Spleen (tissue), 11 donors: ENCODE data around the gene BCL2. TPM values are rescaled to one million over a fixed set of nuclear protein-coding genes. Genes with fewer than 3 reads are reported as not detected.
A peak's percentile ranks its signal among the peaks of the same experiment; 100 is the strongest.

Experiments
- DNase-seq: peaks from one replicate; pipeline ENCODE4 v3.0.0-alpha.2; 2020
- H3K27ac ChIP-seq, 8 donors: fragments of 200-600 bp; sonication (generic) in 7 of 8; 1 replicate in 4 of 8; 2 replicates in 4 of 8; pipeline versions ENCODE4 v1.5.0 to v1.8.0; 2016 to 2021; ENCODE audit warnings: inconsistent platforms in 4 of 8, mild to moderate bottlenecking in 4 of 8, moderate library complexity in 1 of 8
- H3K27me3 ChIP-seq, 7 donors: fragments of 200-600 bp; sonication (generic) in 6 of 7; replicated peaks in 1 of 7; 1 replicate in 4 of 7; 2 replicates in 3 of 7; pipeline versions ENCODE4 v1.5.0 to v1.8.0; 2016 to 2021; ENCODE audit warnings: inconsistent platforms in 3 of 7, mild to moderate bottlenecking in 1 of 7
- H3K36me3 ChIP-seq, 6 donors: fragments of 200-600 bp; sonication (generic) in 5 of 6; 1 replicate in 4 of 6; 2 replicates in 2 of 6; pipeline versions ENCODE4 v1.5.0 to v1.8.0; 2016 to 2021; ENCODE audit warnings: inconsistent platforms in 2 of 6
- H3K4me1 ChIP-seq, 6 donors: fragments of 200-600 bp; sonication (generic) in 5 of 6; 1 replicate in 3 of 6; 2 replicates in 3 of 6; pipeline versions ENCODE4 v1.5.0 to v1.8.0; 2016 to 2021; ENCODE audit warnings: inconsistent platforms in 3 of 6
- H3K4me3 ChIP-seq, 8 donors: fragments of 200-600 bp; sonication (generic) in 7 of 8; 1 replicate in 4 of 8; 2 replicates in 4 of 8; pipeline versions ENCODE4 v1.5.0 to v1.8.0; 2016 to 2021; ENCODE audit warnings: inconsistent platforms in 4 of 8, mild to moderate bottlenecking in 4 of 8, moderate library complexity in 2 of 8
- H3K9me3 ChIP-seq, 8 donors: fragments of 200-600 bp; sonication (generic) in 7 of 8; 1 replicate in 4 of 8; 2 replicates in 4 of 8; pipeline versions ENCODE4 v1.5.0 to v1.8.0; 2016 to 2021; ENCODE audit warnings: inconsistent platforms in 4 of 8
- POLR2A ChIP-seq, 3 donors: fragments of 450-650 bp; IDR thresholded peaks; one replicate each; pipeline ENCODE4 v1.5.1; 2017; ENCODE audit warnings: antibody characterized with exemption in 3 of 3, mild to moderate bottlenecking in 1 of 3
- POLR2AphosphoS5 ChIP-seq, 3 donors: sonication (generic); formaldehyde crosslinking; IDR thresholded peaks; one replicate each; pipeline ENCODE4 v1.5.1; 2017; ENCODE audit warnings: antibody characterized with exemption in 3 of 3
- WGBS, 5 donors: extraction: QIAGEN DNeasy Blood & Tissue Kit in 3 of 5; methylation state at CpG; one replicate each; pipeline versions ENCODE4 v1.1.5 to v1.1.7; 2013 to 2018; 5-methylcytosine and 5-hydroxymethylcytosine counted together
- intact Hi-C: fragments of 100-400 bp; cut with DNase I; formaldehyde crosslinking; loops from one replicate; pipeline ENCODE4 v1.15.0; 2023; ENCODE audit warnings: low total_unique reads
- polyA plus RNA-seq, 3 donors: library from polyadenylated mRNA; stranded (reverse); fragments of 200-250 nt; gene quantifications; one replicate each; pipeline ENCODE4 v1.2.1, GENCODE V29; 2013
- total RNA-seq, 7 donors: library from RNA; depleted of rRNA in 3 of 7; stranded (reverse); fragments of >200 nt in 3 of 7; fragmentation: NEBNext Ultra II Directional in 4 of 7; extraction: Animal tissue kit (Norgen Biotek cat#: 25700) in 4 of 7; gene quantifications; one replicate each; pipeline versions ENCODE4 v1.1.0 to v1.2.1, GENCODE V29; 2016 to 2021
- TF ChIP-seq, protein P1 (sequence below), 11 experiments: fragments of 200-600 bp in 7 of 11; fragments of 450-650 bp in 4 of 11; sonication (generic) in 4 of 11; IDR thresholded peaks in 8 of 11; conservative IDR thresholded peaks in 3 of 11; 1 replicate in 7 of 11; 2 replicates in 4 of 11; pipeline versions ENCODE4 v1.4.0 to v1.8.0; 2016 to 2021; ENCODE audit warnings: antibody characterized with exemption in 11 of 11, inconsistent platforms in 4 of 11, mild to moderate bottlenecking in 1 of 11
- donor health status: healthy with polysubstance abuse.
- donor health status: DM: no; HTN: no; CAD: no; lungs with moderate emphysema.
- donor health status: DM: no; HTN: no; CAD: no.
- donor health status: Bipolar disorder and iron deficiency.
- donor health status: healthy.
- donor health status: DM: no; HTN: no; CAD: no.
- donor health status: DM: yes; HTN: yes; CAD: no.

BCL2 gene
- total and polyA plus RNA-seq, 10 donors, result 9.6 to 112 (median 69.1) TPM

DNA sequence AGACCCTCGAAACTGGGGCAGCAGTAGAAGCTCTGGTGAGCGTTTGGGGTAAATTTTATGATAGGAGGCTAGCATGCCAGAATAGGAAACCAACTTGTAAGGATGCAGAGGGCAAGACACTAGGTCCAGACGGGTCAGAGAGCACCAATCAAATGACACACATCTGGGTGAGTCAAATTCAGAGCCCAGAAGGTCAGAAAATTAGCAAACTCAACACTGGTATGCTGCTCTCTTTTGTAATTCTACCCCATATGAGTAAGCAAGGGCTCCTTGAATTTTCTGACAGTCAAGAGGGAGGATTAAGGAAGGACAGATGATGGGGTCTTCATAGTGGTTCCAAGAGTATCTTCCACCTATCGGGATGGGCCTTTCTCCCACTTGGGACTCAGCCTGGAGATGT is 209.8 kb downstream of the BCL2 start:
- no peaks in the 10 kb centered on the region for H3K27me3 ChIP-seq
- H3K36me3 ChIP-seq, result no peaks in the 10 kb centered on the region
- H3K4me3 ChIP-seq, result no peak overlapping the region
- H3K4me1 ChIP-seq, result peaks cover 0 to 32% (median 17%) of the 10 kb centered on the region in 6 donors
- intact Hi-C loops, result no loop called here
- DNase-seq, result no peak
- H3K27ac ChIP-seq, result no peak overlapping the region
- peaks cover 0 to 8% (median 0%) of the 10 kb centered on the region in 8 donors for H3K9me3 ChIP-seq
- TF ChIP-seq POLR2AphosphoS5 (IDR thresholded peaks at IDR 0.05), result no peak
- TF ChIP-seq, protein P1, sequence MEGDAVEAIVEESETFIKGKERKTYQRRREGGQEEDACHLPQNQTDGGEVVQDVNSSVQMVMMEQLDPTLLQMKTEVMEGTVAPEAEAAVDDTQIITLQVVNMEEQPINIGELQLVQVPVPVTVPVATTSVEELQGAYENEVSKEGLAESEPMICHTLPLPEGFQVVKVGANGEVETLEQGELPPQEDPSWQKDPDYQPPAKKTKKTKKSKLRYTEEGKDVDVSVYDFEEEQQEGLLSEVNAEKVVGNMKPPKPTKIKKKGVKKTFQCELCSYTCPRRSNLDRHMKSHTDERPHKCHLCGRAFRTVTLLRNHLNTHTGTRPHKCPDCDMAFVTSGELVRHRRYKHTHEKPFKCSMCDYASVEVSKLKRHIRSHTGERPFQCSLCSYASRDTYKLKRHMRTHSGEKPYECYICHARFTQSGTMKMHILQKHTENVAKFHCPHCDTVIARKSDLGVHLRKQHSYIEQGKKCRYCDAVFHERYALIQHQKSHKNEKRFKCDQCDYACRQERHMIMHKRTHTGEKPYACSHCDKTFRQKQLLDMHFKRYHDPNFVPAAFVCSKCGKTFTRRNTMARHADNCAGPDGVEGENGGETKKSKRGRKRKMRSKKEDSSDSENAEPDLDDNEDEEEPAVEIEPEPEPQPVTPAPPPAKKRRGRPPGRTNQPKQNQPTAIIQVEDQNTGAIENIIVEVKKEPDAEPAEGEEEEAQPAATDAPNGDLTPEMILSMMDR (IDR thresholded peaks at IDR 0.05 in 8 of 11, conservative IDR thresholded peaks at IDR 0.05 in 3 of 11), result no peak
- no peak for TF ChIP-seq POLR2A (IDR thresholded peaks at IDR 0.05)
- 80 to 90% (median 88%) methylated on average over 4 of the region's 4 CpGs for WGBS, 5 donors

DNA sequence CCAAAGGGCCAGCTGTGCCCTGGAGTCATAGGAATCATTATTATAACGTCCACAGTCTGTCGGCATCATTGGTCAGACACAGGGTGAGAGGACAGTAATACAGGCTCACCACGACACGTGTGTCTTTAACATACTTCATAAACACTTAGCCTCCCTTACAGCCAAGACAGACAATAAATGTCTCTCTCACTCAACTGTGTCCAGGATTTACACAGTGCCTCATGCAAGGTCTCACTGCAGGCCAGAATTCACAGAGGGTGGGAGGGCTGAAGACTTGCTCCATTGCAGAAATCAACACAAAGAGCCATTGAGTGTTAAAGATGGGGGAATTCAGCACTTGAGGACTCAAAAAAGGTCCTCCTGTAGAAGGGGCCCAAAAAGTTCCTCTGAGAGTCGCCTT is 210.5 kb downstream of the BCL2 start:
- WGBS, 5 donors, result 80 to 98% (median 90%) methylated on average over 5 of the region's 5 CpGs
- no peak for DNase-seq
- Histone ChIP-seq H3K27ac (no peak overlapping the region), H3K4me1 (peaks cover 0 to 32% (median 17%) of the 10 kb centered on the region in 6 donors), H3K27me3 (no peaks in the 10 kb centered on the region), H3K4me3 (no peak overlapping the region), H3K9me3 (peaks cover 0 to 8% (median 0%) of the 10 kb centered on the region in 8 donors), H3K36me3 (no peaks in the 10 kb centered on the region)
- TF ChIP-seq, protein P1 (IDR thresholded peaks at IDR 0.05 in 8 of 11, conservative IDR thresholded peaks at IDR 0.05 in 3 of 11), result no peak
- TF ChIP-seq POLR2A (IDR thresholded peaks at IDR 0.05), result no peak
- no peak for TF ChIP-seq POLR2AphosphoS5 (IDR thresholded peaks at IDR 0.05)
- intact Hi-C loops, result no loop called here

- Histone ChIP-seq H3K27ac (no peak overlapping the region), H3K27me3 (no peaks in the 10 kb centered on the region), H3K9me3 (peaks cover 0 to 8% (median 0%) of the 10 kb centered on the region in 8 donors), H3K4me3 (no peak overlapping the region), H3K36me3 (no peaks in the 10 kb centered on the region), H3K4me1 (peaks cover 0 to 32% (median 15%) of the 10 kb centered on the region in 6 donors)
- TF ChIP-seq, protein P1 (IDR thresholded peaks at IDR 0.05 in 8 of 11, conservative IDR thresholded peaks at IDR 0.05 in 3 of 11), result no peak
- TF ChIP-seq POLR2AphosphoS5 (IDR thresholded peaks at IDR 0.05), result no peak
- TF ChIP-seq POLR2A (IDR thresholded peaks at IDR 0.05), result no peak
- 77 to 85% (median 84%) methylated on average over 7 of the region's 7 CpGs for WGBS, 5 donors
- DNase-seq, result no peak
- intact Hi-C loops, result no loop called here
Measured at GRCh38 chr18:63107931-63108330, 211.6 kb downstream of the BCL2 start.

DNA sequence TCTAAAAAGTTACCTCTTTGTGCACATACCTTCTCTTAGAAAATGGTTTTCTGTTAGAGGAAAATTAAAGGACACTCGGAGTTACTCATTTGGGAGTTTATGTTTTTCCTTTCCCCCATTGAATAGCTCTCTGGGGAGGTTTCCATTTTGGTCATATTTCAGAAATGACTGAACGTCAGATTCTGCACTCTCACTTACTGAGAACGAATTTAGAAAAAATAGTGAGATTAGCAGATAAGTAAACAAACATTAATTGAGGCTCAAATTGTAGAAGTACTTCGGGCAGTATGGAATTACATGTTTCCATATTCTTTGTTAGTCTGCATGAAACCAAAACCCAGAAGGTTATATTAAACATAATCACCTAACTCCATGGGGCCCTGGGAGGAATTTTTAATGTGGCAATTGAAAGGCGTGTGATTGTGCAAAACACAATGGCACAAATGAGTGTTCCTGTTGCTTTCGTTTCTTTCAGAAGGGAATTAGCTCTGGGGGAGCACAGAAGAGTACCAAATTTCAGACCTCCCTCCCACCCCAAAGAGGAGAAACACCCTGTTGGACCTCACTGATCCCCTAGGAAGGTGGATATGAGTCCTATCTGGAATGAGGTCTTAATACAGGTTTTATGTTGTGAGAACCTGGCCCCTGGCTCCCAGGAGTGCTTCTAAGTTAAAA is 212.3 kb downstream of the BCL2 start:
- no peak for DNase-seq
- Histone ChIP-seq H3K9me3 (peaks cover 0 to 4% (median 0%) of the 10 kb centered on the region in 8 donors), H3K27ac (peak overlapping the region in 2 of 8 donors; percentile 34 to 62), H3K4me1 (peaks cover 0 to 29% (median 15%) of the 10 kb centered on the region in 6 donors), H3K4me3 (peak overlapping the region in 1 of 8 donors; percentile 16), H3K27me3 (no peaks in the 10 kb centered on the region), H3K36me3 (no peaks in the 10 kb centered on the region)
- intact Hi-C loops, result no loop called here
- TF ChIP-seq POLR2A (IDR thresholded peaks at IDR 0.05), result no peak
- TF ChIP-seq POLR2AphosphoS5 (IDR thresholded peaks at IDR 0.05), result no peak
- 45 to 57% (median 47%) methylated on average over 6 of the region's 6 CpGs for WGBS, 5 donors
